ENCODE measurements around the gene IAH1.
A peak's percentile ranks its signal among the peaks of the same experiment; 100 is the strongest.

Gene IAH1

GRCh38 chr2:9467687-9468086 lies 6.7 kb upstream of the IAH1 start:
- H3K27me3 ChIP-seq (ENCODE audit: control insufficient read depth, low read length): no peaks in the 10 kb centered on the region
- H3K4me2 ChIP-seq (ENCODE audit: low read length): no peak overlapping the region
- H4K20me1 ChIP-seq (ENCODE audit: control insufficient read depth, insufficient read depth, low read depth, low read length): no peaks in the 10 kb centered on the region
- H3K9me3 ChIP-seq (ENCODE audit: control insufficient read depth, insufficient read depth, low read length): no peaks in the 10 kb centered on the region
- no peaks in the 10 kb centered on the region for H3K9me2 ChIP-seq (replicated peaks; ENCODE audit: control insufficient read depth, low read length)
- H3K27ac ChIP-seq (ENCODE audit: low read depth, low read length): no peak overlapping the region
- TF ChIP-seq CTCF (IDR thresholded peaks at IDR 0.05; ENCODE audit: low read depth, low read length, poor library complexity, severe bottlenecking) (no peak), EZH2phosphoT487 (IDR thresholded peaks at IDR 0.05; ENCODE audit: borderline replicate concordance, low read length) (no peak)
- peaks cover 75% of the 10 kb centered on the region for H3K36me3 ChIP-seq (ENCODE audit: control insufficient read depth, low read length)
- H3K4me1 ChIP-seq (ENCODE audit: control insufficient read depth, low read length): peaks cover 11% of the 10 kb centered on the region
- H3F3A ChIP-seq (ENCODE audit: control insufficient read depth, insufficient read depth): peaks cover 9% of the 10 kb centered on the region
- H3K79me2 ChIP-seq (ENCODE audit: control insufficient read depth, low read length): no peaks in the 10 kb centered on the region
- H3K4me3 ChIP-seq (ENCODE audit: low read length): no peak overlapping the region

GRCh38 chr2:9471206-9471605 lies 3.1 kb upstream of the IAH1 start:
- Histone ChIP-seq H3K79me2 (ENCODE audit: control insufficient read depth, low read length) (peaks cover 27% of the 10 kb centered on the region), H3K27ac (ENCODE audit: low read depth, low read length) (no peak overlapping the region), H3K4me3 (ENCODE audit: low read length) (no peak overlapping the region), H3K9me2 (replicated peaks; ENCODE audit: control insufficient read depth, low read length) (no peaks in the 10 kb centered on the region), H4K20me1 (ENCODE audit: control insufficient read depth, insufficient read depth, low read depth, low read length) (no peaks in the 10 kb centered on the region), H3K9me3 (ENCODE audit: control insufficient read depth, insufficient read depth, low read length) (no peaks in the 10 kb centered on the region), H3K27me3 (ENCODE audit: control insufficient read depth, low read length) (no peaks in the 10 kb centered on the region), H3K4me2 (ENCODE audit: low read length) (no peak overlapping the region), H3K36me3 (ENCODE audit: control insufficient read depth, low read length) (peaks cover 68% of the 10 kb centered on the region), H3K4me1 (ENCODE audit: control insufficient read depth, low read length) (peaks cover 38% of the 10 kb centered on the region), H3F3A (ENCODE audit: control insufficient read depth, insufficient read depth) (peaks cover 22% of the 10 kb centered on the region)
- TF ChIP-seq CTCF (IDR thresholded peaks at IDR 0.05; ENCODE audit: low read depth, low read length, poor library complexity, severe bottlenecking): no peak
- no peak for TF ChIP-seq EZH2phosphoT487 (IDR thresholded peaks at IDR 0.05; ENCODE audit: borderline replicate concordance, low read length)

DNA sequence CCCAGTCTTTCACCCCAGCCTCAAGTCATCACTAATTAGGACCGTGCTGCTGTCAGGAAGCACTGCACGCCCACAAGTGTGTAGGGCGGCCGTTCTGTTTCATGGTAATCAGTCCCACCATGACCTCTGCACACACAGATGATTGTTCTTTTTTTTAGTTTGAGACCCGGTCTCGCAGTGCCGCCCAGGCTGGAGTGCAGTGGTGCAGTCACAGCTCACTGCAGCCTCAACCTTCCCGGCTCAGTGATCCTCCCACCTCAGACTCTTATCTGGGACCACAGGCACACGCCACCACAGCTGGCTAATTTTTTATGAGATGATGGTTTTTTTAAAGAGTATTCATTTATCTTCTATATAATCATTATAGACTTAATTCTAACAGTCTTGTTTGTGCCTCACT lies 1.8 kb upstream of the IAH1 start:
- Histone ChIP-seq H4K20me1 (ENCODE audit: control insufficient read depth, insufficient read depth, low read depth, low read length) (no peaks in the 10 kb centered on the region), H3K9me2 (replicated peaks; ENCODE audit: control insufficient read depth, low read length) (no peaks in the 10 kb centered on the region), H3K9me3 (ENCODE audit: control insufficient read depth, insufficient read depth, low read length) (no peaks in the 10 kb centered on the region), H3K79me2 (ENCODE audit: control insufficient read depth, low read length) (peaks cover 40% of the 10 kb centered on the region), H3K36me3 (ENCODE audit: control insufficient read depth, low read length) (peaks cover 70% of the 10 kb centered on the region), H3F3A (ENCODE audit: control insufficient read depth, insufficient read depth) (peaks cover 19% of the 10 kb centered on the region), H3K4me3 (ENCODE audit: low read length) (no peak overlapping the region), H3K27me3 (ENCODE audit: control insufficient read depth, low read length) (no peaks in the 10 kb centered on the region), H3K4me1 (ENCODE audit: control insufficient read depth, low read length) (peaks cover 49% of the 10 kb centered on the region), H3K4me2 (ENCODE audit: low read length) (peak overlapping the region; percentile 29; the same call in 1 of the 2 replicates), H3K27ac (ENCODE audit: low read depth, low read length) (peak overlapping the region; percentile 64)
- no peak for TF ChIP-seq CTCF (IDR thresholded peaks at IDR 0.05; ENCODE audit: low read depth, low read length, poor library complexity, severe bottlenecking)
- TF ChIP-seq EZH2phosphoT487 (IDR thresholded peaks at IDR 0.05; ENCODE audit: borderline replicate concordance, low read length): no peak
